Measurements from ENCODE around the gene FLNB. TPM values are rescaled to one million over a fixed set of nuclear protein-coding genes. Genes with fewer than 3 reads are reported as not detected.
A peak's percentile ranks its signal among the peaks of the same experiment; 100 is the strongest.

FLNB gene
- total and polyA plus RNA-seq, 2 of the 13 experiments (the other 11 are each of a cell fraction or from before 2014, with no cell fraction given), result 106 to 130 TPM

- peak; percentile 82 for TF ChIP-seq PAXIP1 (CRISPR knock-in tag; conservative IDR thresholded peaks at IDR 0.05)
- TF ChIP-seq ZNF350 (CRISPR knock-in tag; IDR thresholded peaks at IDR 0.05; ENCODE audit: borderline replicate concordance, low read depth), result 0 out of 2 replicates have a peak, but pooled peaks have one; percentile 17
- TF ChIP-seq ZNF205 (CRISPR knock-in tag; IDR thresholded peaks at IDR 0.05), result 0 out of 2 replicates have a peak, but pooled peaks have one; percentile 27
- TF ChIP-seq MEIS2 (CRISPR knock-in tag; IDR thresholded peaks at IDR 0.05), result 0 out of 2 replicates have a peak, but pooled peaks have one; percentile 25
- peak; percentile 71 for TF ChIP-seq ZNF605 (CRISPR knock-in tag; IDR thresholded peaks at IDR 0.05)
- peak; percentile 87; the same call in 1 of the 2 replicates for TF ChIP-seq ETV5 (CRISPR knock-in tag; IDR thresholded peaks at IDR 0.05; ENCODE audit: borderline replicate concordance)
- TF ChIP-seq MEF2D (CRISPR knock-in tag; IDR thresholded peaks at IDR 0.05), result peak; percentile 86; the same call in 1 of the 2 replicates
- TF ChIP-seq NAIF1 (CRISPR knock-in tag; IDR thresholded peaks at IDR 0.05; ENCODE audit: borderline replicate concordance), result no peak
- peak; percentile 34; the same call in 1 of the 2 replicates for TF ChIP-seq TFAP4 (IDR thresholded peaks at IDR 0.05; ENCODE audit: borderline replicate concordance, low read depth)
- peak; percentile 52 for TF ChIP-seq XRCC5 (optimal IDR thresholded peaks at IDR 0.05; ENCODE audit: low read length)
- 0 out of 2 replicates have a peak, but pooled peaks have one; percentile 50 for TF ChIP-seq ZNF512B (CRISPR knock-in tag; IDR thresholded peaks at IDR 0.05; ENCODE audit: borderline replicate concordance)
- no peak for TF ChIP-seq ATF3 (CRISPR knock-in tag; IDR thresholded peaks at IDR 0.05)
- peak; percentile 72; the same call in 1 of the 2 replicates for TF ChIP-seq ARID3A (IDR thresholded peaks at IDR 0.05; ENCODE audit: low read depth, low read length)
- peak in 1 of 2 experiments; percentile 77; a peak in 2 of 4 replicates for TF ChIP-seq EP300 (IDR thresholded peaks at IDR 0.05; ENCODE audit: low read depth in 2 of 2, low read length in 2 of 2)
- peak; percentile 62; the same call in 1 of the 2 replicates for TF ChIP-seq EP300 (CRISPR knock-in tag; IDR thresholded peaks at IDR 0.05; ENCODE audit: borderline replicate concordance)
- 0 out of 2 replicates have a peak, but pooled peaks have one; percentile 35 for TF ChIP-seq ZKSCAN8 (CRISPR knock-in tag; IDR thresholded peaks at IDR 0.05; ENCODE audit: borderline replicate concordance)
- peak; percentile 39; the same call in 1 of the 2 replicates for TF ChIP-seq SPEN (CRISPR knock-in tag; IDR thresholded peaks at IDR 0.05; ENCODE audit: low read depth)
- peak; percentile 72; the same call in 1 of the 2 replicates for TF ChIP-seq ZNF430 (CRISPR knock-in tag; IDR thresholded peaks at IDR 0.05)
- peak; percentile 81 for TF ChIP-seq MED1 (CRISPR knock-in tag; IDR thresholded peaks at IDR 0.05)
Measured at GRCh38 chr3:57983734-57984518, 24.3 kb upstream of the FLNB start (continued).
